ENCODE data around the gene GTPBP8.

GTPBP8 gene

DNA sequence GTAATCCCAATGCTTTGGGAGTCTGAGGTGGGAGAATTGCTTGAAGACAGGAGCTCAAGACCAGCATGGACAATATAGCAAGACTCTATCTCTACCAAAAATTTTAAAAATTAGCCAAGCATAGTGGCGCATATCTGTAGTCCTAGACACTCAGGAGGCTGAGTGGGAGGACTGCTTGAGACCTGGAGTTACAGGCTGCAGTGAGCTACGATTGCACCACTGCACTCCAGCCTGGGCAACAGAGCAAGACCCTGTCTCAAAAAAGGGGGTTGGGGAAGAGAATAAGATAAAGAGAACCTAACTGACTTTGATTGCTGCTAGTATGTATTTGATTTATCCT is 16.6 kb upstream of the GTPBP8 start:
- Histone ChIP-seq H3K79me2 (ENCODE audit: control insufficient read depth, insufficient read depth, low read length) (no peaks in the 10 kb centered on the region), H2BK15ac (replicated peaks; ENCODE audit: low read depth) (no peak overlapping the region), H3K18ac (ENCODE audit: low read length) (no peak overlapping the region), H3K4me1 (ENCODE audit: control insufficient read depth, low read depth, low read length) (no peaks in the 10 kb centered on the region), H4K8ac (ENCODE audit: low read depth, low read length) (no peak overlapping the region), H2BK5ac (ENCODE audit: low read length) (no peak overlapping the region), H3K56ac (ENCODE audit: low read length) (no peak overlapping the region), H2BK120ac (ENCODE audit: low read depth, low read length) (no peak overlapping the region), H3K23ac (ENCODE audit: low read length) (no peak overlapping the region), H3K79me1 (ENCODE audit: low read length) (no peaks in the 10 kb centered on the region), H3K4ac (ENCODE audit: low read depth, low read length) (no peak overlapping the region), H2AK5ac (ENCODE audit: low read length) (no peak overlapping the region), H3K36me3 (ENCODE audit: control insufficient read depth, insufficient read depth, low read length) (no peaks in the 10 kb centered on the region), H3K27me3 (ENCODE audit: insufficient read depth, low read length, poor library complexity) (no peaks in the 10 kb centered on the region), H3K4me3 (ENCODE audit: low read length) (no peak overlapping the region), H3K4me2 (ENCODE audit: low read length) (no peak overlapping the region), H4K5ac (ENCODE audit: low read length) (no peak overlapping the region), H3K9ac (ENCODE audit: low read length) (no peak overlapping the region), H3K27ac (ENCODE audit: low read depth, low read length) (no peak overlapping the region)
- WGBS (ENCODE audit: extremely low coverage, insufficient coverage, low lambda C conversion rate): no CpG with 5 or more reads among the region's 2 CpGs
- no peak for DNase-seq

DNA sequence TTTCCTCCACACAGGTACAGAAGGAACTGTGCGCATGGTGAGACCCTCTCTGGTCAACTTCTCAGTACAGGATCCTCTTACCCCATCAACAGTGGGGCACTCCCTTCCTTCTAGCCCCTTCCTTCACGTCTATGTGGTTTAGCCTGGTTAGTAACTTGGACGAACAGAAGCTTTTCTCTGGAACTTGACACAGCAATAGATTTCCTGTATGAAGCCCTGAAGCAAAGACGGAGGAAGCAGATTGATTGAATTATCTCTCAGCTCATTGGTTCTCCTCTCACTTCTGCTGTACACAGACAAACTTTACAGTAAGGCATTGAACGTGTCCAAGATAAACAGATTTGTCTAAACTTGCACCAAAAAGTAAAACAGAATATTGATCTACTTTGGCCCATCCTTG is 15.9 kb upstream of the GTPBP8 start, which contains the start of gene CD200R1:
Gene CD200R1, minus strand, starts transcription at position 210 of the 400 bp plus-strand sequence. CDS start 246 bp downstream, outside the sequence.
- no peak for DNase-seq
- Histone ChIP-seq H3K79me2 (ENCODE audit: control insufficient read depth, insufficient read depth, low read length) (no peaks in the 10 kb centered on the region), H3K79me1 (ENCODE audit: low read length) (no peaks in the 10 kb centered on the region), H3K4me1 (ENCODE audit: control insufficient read depth, low read depth, low read length) (no peaks in the 10 kb centered on the region), H2BK15ac (replicated peaks; ENCODE audit: low read depth) (no peak within 1 kb of the TSS), H3K4me2 (ENCODE audit: low read length) (no peak within 1 kb of the TSS), H4K8ac (ENCODE audit: low read depth, low read length) (no peak within 1 kb of the TSS), H4K5ac (ENCODE audit: low read length) (no peak within 1 kb of the TSS), H2AK5ac (ENCODE audit: low read length) (no peak within 1 kb of the TSS), H3K36me3 (ENCODE audit: control insufficient read depth, insufficient read depth, low read length) (no peaks in the 10 kb centered on the region), H2BK5ac (ENCODE audit: low read length) (no peak within 1 kb of the TSS), H3K23ac (ENCODE audit: low read length) (no peak within 1 kb of the TSS), H3K27me3 (ENCODE audit: insufficient read depth, low read length, poor library complexity) (no peaks in the 10 kb centered on the region), H3K56ac (ENCODE audit: low read length) (no peak within 1 kb of the TSS), H2BK120ac (ENCODE audit: low read depth, low read length) (no peak within 1 kb of the TSS), H3K4me3 (ENCODE audit: low read length) (no peak within 1 kb of the TSS), H3K9ac (ENCODE audit: low read length) (no peak within 1 kb of the TSS), H3K4ac (ENCODE audit: low read depth, low read length) (no peak within 1 kb of the TSS), H3K27ac (ENCODE audit: low read depth, low read length) (no peak within 1 kb of the TSS), H3K18ac (ENCODE audit: low read length) (no peak within 1 kb of the TSS)
- WGBS (ENCODE audit: extremely low coverage, insufficient coverage, low lambda C conversion rate): no CpG with 5 or more reads among the region's 5 CpGs

DNA sequence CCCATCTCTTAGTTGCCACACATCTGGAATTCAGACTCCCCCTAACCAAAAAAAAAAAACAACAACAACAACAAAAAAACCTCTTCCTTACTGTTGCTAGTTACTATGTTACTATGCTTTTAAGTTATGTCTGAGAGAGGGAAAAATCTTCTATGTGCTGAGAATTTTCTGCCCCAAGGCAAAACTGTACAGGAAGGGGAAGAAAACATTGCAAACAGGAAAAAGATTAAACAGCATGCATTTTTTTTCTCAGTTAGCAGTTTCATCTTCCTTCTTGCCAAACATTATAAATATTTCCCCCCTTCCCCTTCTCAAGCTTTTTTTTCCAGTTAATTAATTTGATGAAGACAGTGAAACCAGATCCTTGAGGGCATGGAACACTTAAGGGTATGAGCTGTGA is 14.8 kb upstream of the GTPBP8 start:
- H2BK15ac ChIP-seq (replicated peaks; ENCODE audit: low read depth): no peak overlapping the region
- H3K4me1 ChIP-seq (ENCODE audit: control insufficient read depth, low read depth, low read length): no peaks in the 10 kb centered on the region
- H3K4ac ChIP-seq (ENCODE audit: low read depth, low read length): no peak overlapping the region
- no peak overlapping the region for H3K27ac ChIP-seq (ENCODE audit: low read depth, low read length)
- H3K23ac ChIP-seq (ENCODE audit: low read length): no peak overlapping the region
- H2BK120ac ChIP-seq (ENCODE audit: low read depth, low read length): no peak overlapping the region
- no peaks in the 10 kb centered on the region for H3K27me3 ChIP-seq (ENCODE audit: insufficient read depth, low read length, poor library complexity)
- no peak overlapping the region for H2BK5ac ChIP-seq (ENCODE audit: low read length)
- no peak overlapping the region for H4K8ac ChIP-seq (ENCODE audit: low read depth, low read length)
- DNase-seq: no peak
- H3K4me3 ChIP-seq (ENCODE audit: low read length): no peak overlapping the region
- H2AK5ac ChIP-seq (ENCODE audit: low read length): no peak overlapping the region
- no peak overlapping the region for H3K4me2 ChIP-seq (ENCODE audit: low read length)
- no peak overlapping the region for H4K5ac ChIP-seq (ENCODE audit: low read length)
- H3K79me1 ChIP-seq (ENCODE audit: low read length): no peaks in the 10 kb centered on the region
- H3K18ac ChIP-seq (ENCODE audit: low read length): no peak overlapping the region
- H3K9ac ChIP-seq (ENCODE audit: low read length): no peak overlapping the region
- no peak overlapping the region for H3K56ac ChIP-seq (ENCODE audit: low read length)
- H3K36me3 ChIP-seq (ENCODE audit: control insufficient read depth, insufficient read depth, low read length): no peaks in the 10 kb centered on the region
- H3K79me2 ChIP-seq (ENCODE audit: control insufficient read depth, insufficient read depth, low read length): no peaks in the 10 kb centered on the region

GRCh38 chr3:112976953-112977352 is 13.8 kb upstream of the GTPBP8 start:
- no CpG with 5 or more reads among the region's 2 CpGs for WGBS (ENCODE audit: extremely low coverage, insufficient coverage, low lambda C conversion rate)
- DNase-seq: no peak
- H3K27ac ChIP-seq (ENCODE audit: low read depth, low read length): no peak overlapping the region
- H3K79me2 ChIP-seq (ENCODE audit: control insufficient read depth, insufficient read depth, low read length): no peaks in the 10 kb centered on the region
- H3K23ac ChIP-seq (ENCODE audit: low read length): no peak overlapping the region
- H2AK5ac ChIP-seq (ENCODE audit: low read length): no peak overlapping the region
- no peaks in the 10 kb centered on the region for H3K4me1 ChIP-seq (ENCODE audit: control insufficient read depth, low read depth, low read length)
- H2BK5ac ChIP-seq (ENCODE audit: low read length): no peak overlapping the region
- H3K4me2 ChIP-seq (ENCODE audit: low read length): no peak overlapping the region
- no peaks in the 10 kb centered on the region for H3K79me1 ChIP-seq (ENCODE audit: low read length)
- H4K8ac ChIP-seq (ENCODE audit: low read depth, low read length): no peak overlapping the region
- H3K18ac ChIP-seq (ENCODE audit: low read length): no peak overlapping the region
- H3K36me3 ChIP-seq (ENCODE audit: control insufficient read depth, insufficient read depth, low read length): no peaks in the 10 kb centered on the region
- no peak overlapping the region for H3K4me3 ChIP-seq (ENCODE audit: low read length)
- H3K56ac ChIP-seq (ENCODE audit: low read length): no peak overlapping the region
- H4K5ac ChIP-seq (ENCODE audit: low read length): no peak overlapping the region
- no peak overlapping the region for H3K9ac ChIP-seq (ENCODE audit: low read length)
- no peak overlapping the region for H2BK15ac ChIP-seq (replicated peaks; ENCODE audit: low read depth)
- H3K27me3 ChIP-seq (ENCODE audit: insufficient read depth, low read length, poor library complexity): no peaks in the 10 kb centered on the region
- no peak overlapping the region for H3K4ac ChIP-seq (ENCODE audit: low read depth, low read length)
- H2BK120ac ChIP-seq (ENCODE audit: low read depth, low read length): no peak overlapping the region

- peak; percentile 40 for DNase-seq
- no CpG with 5 or more reads among the region's 1 CpG for WGBS (ENCODE audit: extremely low coverage, insufficient coverage, low lambda C conversion rate)
These were observed 11.4 kb upstream of the GTPBP8 start for GRCh38 chr3:112979244-112979832.

GRCh38 chr3:112980080-112980479 is 10.7 kb upstream of the GTPBP8 start:
- WGBS (ENCODE audit: extremely low coverage, insufficient coverage, low lambda C conversion rate): no CpG with 5 or more reads among the region's 1 CpG
- Histone ChIP-seq H3K27me3 (ENCODE audit: insufficient read depth, low read length, poor library complexity) (no peaks in the 10 kb centered on the region), H3K79me2 (ENCODE audit: control insufficient read depth, insufficient read depth, low read length) (no peaks in the 10 kb centered on the region), H3K36me3 (ENCODE audit: control insufficient read depth, insufficient read depth, low read length) (no peaks in the 10 kb centered on the region), H3K4me1 (ENCODE audit: control insufficient read depth, low read depth, low read length) (no peaks in the 10 kb centered on the region), H4K8ac (ENCODE audit: low read depth, low read length) (no peak overlapping the region), H3K56ac (ENCODE audit: low read length) (no peak overlapping the region), H2BK15ac (replicated peaks; ENCODE audit: low read depth) (no peak overlapping the region), H2BK120ac (ENCODE audit: low read depth, low read length) (no peak overlapping the region), H3K79me1 (ENCODE audit: low read length) (no peaks in the 10 kb centered on the region), H2AK5ac (ENCODE audit: low read length) (no peak overlapping the region), H3K23ac (ENCODE audit: low read length) (no peak overlapping the region), H4K5ac (ENCODE audit: low read length) (no peak overlapping the region), H3K4me2 (ENCODE audit: low read length) (no peak overlapping the region), H3K4me3 (ENCODE audit: low read length) (no peak overlapping the region), H3K4ac (ENCODE audit: low read depth, low read length) (no peak overlapping the region), H3K27ac (ENCODE audit: low read depth, low read length) (no peak overlapping the region), H2BK5ac (ENCODE audit: low read length) (no peak overlapping the region), H3K18ac (ENCODE audit: low read length) (no peak overlapping the region), H3K9ac (ENCODE audit: low read length) (no peak overlapping the region)
- DNase-seq: no peak

More at GRCh38 chr3:112979244-112979832, 11.4 kb upstream of the GTPBP8 start:
- no peaks in the 10 kb centered on the region for H3K79me2 ChIP-seq (ENCODE audit: control insufficient read depth, insufficient read depth, low read length)
- no peak overlapping the region for H3K27ac ChIP-seq (ENCODE audit: low read depth, low read length)
- H2AK5ac ChIP-seq (ENCODE audit: low read length): no peak overlapping the region
- H3K36me3 ChIP-seq (ENCODE audit: control insufficient read depth, insufficient read depth, low read length): no peaks in the 10 kb centered on the region
- H3K4me2 ChIP-seq (ENCODE audit: low read length): no peak overlapping the region
- H2BK15ac ChIP-seq (replicated peaks; ENCODE audit: low read depth): no peak overlapping the region
- H3K4me3 ChIP-seq (ENCODE audit: low read length): no peak overlapping the region
- H3K4me1 ChIP-seq (ENCODE audit: control insufficient read depth, low read depth, low read length): no peaks in the 10 kb centered on the region
- H2BK5ac ChIP-seq (ENCODE audit: low read length): no peak overlapping the region
- H3K18ac ChIP-seq (ENCODE audit: low read length): no peak overlapping the region
- H2BK120ac ChIP-seq (ENCODE audit: low read depth, low read length): no peak overlapping the region
- no peak overlapping the region for H3K23ac ChIP-seq (ENCODE audit: low read length)
- no peaks in the 10 kb centered on the region for H3K79me1 ChIP-seq (ENCODE audit: low read length)
- no peak overlapping the region for H4K5ac ChIP-seq (ENCODE audit: low read length)
- H3K56ac ChIP-seq (ENCODE audit: low read length): no peak overlapping the region
- no peak overlapping the region for H3K9ac ChIP-seq (ENCODE audit: low read length)
- H4K8ac ChIP-seq (ENCODE audit: low read depth, low read length): no peak overlapping the region
- no peaks in the 10 kb centered on the region for H3K27me3 ChIP-seq (ENCODE audit: insufficient read depth, low read length, poor library complexity)
- H3K4ac ChIP-seq (ENCODE audit: low read depth, low read length): no peak overlapping the region

Data from mesendoderm (in vitro differentiated cells).